C4-2B (cell line): ENCODE measurements around the gene NEMP1.

Source experiments
- CTCF ChIP-seq: fragments of 450-650 bp; conservative IDR thresholded peaks from 2 replicates; pipeline ENCODE4 v1.5.1; 2017; ENCODE audit warnings: mild to moderate bottlenecking
- ZFX ChIP-seq: fragments of 450-650 bp; IDR thresholded peaks from 2 replicates; pipeline ENCODE4 v1.6.1; 2017

- TF ChIP-seq CTCF (no peak), ZFX (no peak)
Measured at GRCh38 chr12:57046947-57047890, 31.4 kb downstream of the NEMP1 start.
